ENCODE measurements around the gene MED12L. TPM values are rescaled to one million over a fixed set of nuclear protein-coding genes. Genes with fewer than 3 reads are reported as not detected.

Gene MED12L
- total RNA-seq, 4 donors from 2014 or later, result 0.19 to 0.83 (median 0.41) TPM

- WGBS, result 25% methylated on average over 3 of the region's 3 CpGs
- no peaks in the 10 kb centered on the region for H3K9me3 ChIP-seq
- H3K27me3 ChIP-seq, result no peaks in the 10 kb centered on the region
- TF ChIP-seq, protein P1, sequence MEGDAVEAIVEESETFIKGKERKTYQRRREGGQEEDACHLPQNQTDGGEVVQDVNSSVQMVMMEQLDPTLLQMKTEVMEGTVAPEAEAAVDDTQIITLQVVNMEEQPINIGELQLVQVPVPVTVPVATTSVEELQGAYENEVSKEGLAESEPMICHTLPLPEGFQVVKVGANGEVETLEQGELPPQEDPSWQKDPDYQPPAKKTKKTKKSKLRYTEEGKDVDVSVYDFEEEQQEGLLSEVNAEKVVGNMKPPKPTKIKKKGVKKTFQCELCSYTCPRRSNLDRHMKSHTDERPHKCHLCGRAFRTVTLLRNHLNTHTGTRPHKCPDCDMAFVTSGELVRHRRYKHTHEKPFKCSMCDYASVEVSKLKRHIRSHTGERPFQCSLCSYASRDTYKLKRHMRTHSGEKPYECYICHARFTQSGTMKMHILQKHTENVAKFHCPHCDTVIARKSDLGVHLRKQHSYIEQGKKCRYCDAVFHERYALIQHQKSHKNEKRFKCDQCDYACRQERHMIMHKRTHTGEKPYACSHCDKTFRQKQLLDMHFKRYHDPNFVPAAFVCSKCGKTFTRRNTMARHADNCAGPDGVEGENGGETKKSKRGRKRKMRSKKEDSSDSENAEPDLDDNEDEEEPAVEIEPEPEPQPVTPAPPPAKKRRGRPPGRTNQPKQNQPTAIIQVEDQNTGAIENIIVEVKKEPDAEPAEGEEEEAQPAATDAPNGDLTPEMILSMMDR (IDR thresholded peaks at IDR 0.05), result peak; percentile 28 to 74 (median 56)
- TF ChIP-seq POLR2AphosphoS5 (IDR thresholded peaks at IDR 0.05) (no peak), POLR2A (IDR thresholded peaks at IDR 0.05; ENCODE audit: low read depth) (no peak)
- intact Hi-C loops (cut with DNase I), result no loop called here
- no peak for DNase-seq (ENCODE audit: extremely low spot score)
- no peak overlapping the region for H3K27ac ChIP-seq (replicated peaks in 1 of 4)
- no peaks in the 10 kb centered on the region for H3K36me3 ChIP-seq
- H3K4me1 ChIP-seq, result peaks cover 0 to 8% (median 4%) of the 10 kb centered on the region in 4 donors
- peak overlapping the region; percentile 5 to 28 (median 8) for H3K4me3 ChIP-seq
These were observed 242.2 kb downstream of the MED12L start for GRCh38 chr3:151327571-151328198.

DNA sequence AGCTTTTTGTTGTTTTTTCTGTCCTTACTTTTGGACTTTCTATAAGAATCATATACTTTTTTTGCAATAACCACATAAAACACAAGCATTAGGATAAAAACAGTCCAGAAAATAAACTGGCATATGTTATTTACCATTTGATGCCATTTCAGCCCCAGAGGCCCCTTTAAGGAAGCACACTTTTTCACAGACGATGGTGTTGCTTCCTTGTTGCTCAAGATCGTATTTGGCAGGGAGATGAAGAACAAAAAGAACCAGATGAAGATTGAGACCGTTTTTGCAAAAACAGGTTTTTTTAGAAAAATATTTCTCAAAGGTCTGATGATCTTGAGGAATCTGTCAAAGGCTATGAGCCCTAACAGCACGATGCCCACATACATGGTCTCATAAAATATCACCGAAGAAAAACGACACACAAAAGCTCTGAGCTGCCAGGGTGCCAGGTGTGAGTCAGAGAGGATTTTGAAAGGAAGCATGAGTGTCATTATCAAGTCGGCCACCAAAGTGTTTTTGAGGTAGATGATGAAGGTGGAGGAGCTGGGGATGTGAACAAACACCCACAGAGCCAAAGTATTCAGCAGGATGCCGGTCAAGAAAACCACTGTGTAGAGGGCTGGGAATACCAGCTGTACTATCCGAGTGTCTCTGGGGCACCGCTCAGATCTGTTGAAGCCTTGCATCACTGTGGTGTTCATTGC is 243.0 kb downstream of the MED12L start:
- Histone ChIP-seq H3K36me3 (no peaks in the 10 kb centered on the region), H3K4me3 (peak overlapping the region; percentile 0 to 28 (median 8)), H3K4me1 (peaks cover 0 to 8% (median 4%) of the 10 kb centered on the region in 4 donors), H3K27me3 (no peaks in the 10 kb centered on the region), H3K9me3 (no peaks in the 10 kb centered on the region), H3K27ac (replicated peaks in 1 of 4) (no peak overlapping the region)
- WGBS, result 55% methylated on average over 10 of the region's 10 CpGs
- intact Hi-C loops (cut with DNase I), result no loop called here
- DNase-seq (ENCODE audit: extremely low spot score), result no peak
- TF ChIP-seq POLR2A (IDR thresholded peaks at IDR 0.05; ENCODE audit: low read depth), result no peak
- TF ChIP-seq EP300 (IDR thresholded peaks at IDR 0.05), result no peak
- TF ChIP-seq POLR2AphosphoS5 (IDR thresholded peaks at IDR 0.05), result no peak
- TF ChIP-seq, protein P1 (IDR thresholded peaks at IDR 0.05), result no peak

- Histone ChIP-seq H3K27ac (replicated peaks in 1 of 4) (no peak within 1 kb of the TSS), H3K9me3 (no peaks in the 10 kb centered on the region), H3K36me3 (no peaks in the 10 kb centered on the region), H3K4me1 (peaks cover 0 to 8% (median 4%) of the 10 kb centered on the region in 4 donors), H3K4me3 (peak within 1 kb of the TSS; percentile 0 to 28 (median 8)), H3K27me3 (no peaks in the 10 kb centered on the region)
- intact Hi-C loops (cut with DNase I), result no loop called here
- DNase-seq (ENCODE audit: extremely low spot score), result no peak
- TF ChIP-seq POLR2AphosphoS5 (IDR thresholded peaks at IDR 0.05) (no peak), POLR2A (IDR thresholded peaks at IDR 0.05; ENCODE audit: low read depth) (no peak), EP300 (IDR thresholded peaks at IDR 0.05) (no peak)
- TF ChIP-seq, protein P1 (IDR thresholded peaks at IDR 0.05), result no peak
- 76% methylated on average over 1 of the region's 1 CpG for WGBS
These were observed 243.9 kb downstream of the MED12L start, which contains the start of gene P2RY13 for GRCh38 chr3:151329363-151329762. TSS of gene P2RY13 (minus strand) at chr3:151329549. CDS start at chr3:151329528, 21 bp downstream.

- 75% methylated on average over 4 of the region's 4 CpGs for WGBS
- Histone ChIP-seq H3K36me3 (no peaks in the 10 kb centered on the region), H3K4me1 (peaks cover 0 to 8% (median 4%) of the 10 kb centered on the region in 4 donors), H3K27ac (replicated peaks in 1 of 4) (no peak overlapping the region), H3K27me3 (no peaks in the 10 kb centered on the region), H3K4me3 (no peak overlapping the region), H3K9me3 (no peaks in the 10 kb centered on the region)
- TF ChIP-seq POLR2A (IDR thresholded peaks at IDR 0.05; ENCODE audit: low read depth), result no peak
- TF ChIP-seq POLR2AphosphoS5 (IDR thresholded peaks at IDR 0.05), result no peak
- no peak for TF ChIP-seq EP300 (IDR thresholded peaks at IDR 0.05)
- TF ChIP-seq, protein P1 (IDR thresholded peaks at IDR 0.05), result no peak
- no peak for DNase-seq (ENCODE audit: extremely low spot score)
- intact Hi-C loops (cut with DNase I), result no loop called here
These were observed 244.9 kb downstream of the MED12L start for GRCh38 chr3:151330379-151330778.
